ENCODE results near the gene CRYGN.
A peak's percentile ranks its signal among the peaks of the same experiment; 100 is the strongest.

Gene CRYGN

GRCh38 chr7:151389096-151389767 is 50.7 kb downstream of the CRYGN start:
- no peak for DNase-seq

GRCh38 chr7:151388430-151388829 is 51.5 kb downstream of the CRYGN start:
- no peak for DNase-seq

DNA sequence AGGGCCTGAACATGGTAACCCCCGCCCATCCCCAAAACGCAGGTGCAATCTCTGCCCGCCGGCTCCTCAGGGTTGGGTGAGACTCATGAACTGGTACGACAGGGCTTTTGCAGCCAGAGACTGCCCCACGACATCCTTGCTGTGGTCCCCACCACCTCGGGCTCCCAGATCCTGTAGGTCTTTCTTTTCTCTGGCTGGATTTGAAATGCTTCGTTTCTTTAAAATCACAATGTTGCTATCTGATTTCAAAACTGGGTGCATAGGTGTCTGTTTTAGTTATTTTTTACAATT is 52.0 kb downstream of the CRYGN start:
- DNase-seq: no peak

GRCh38 chr7:151387161-151388006 is 52.6 kb downstream of the CRYGN start:
- no peak for DNase-seq

DNA sequence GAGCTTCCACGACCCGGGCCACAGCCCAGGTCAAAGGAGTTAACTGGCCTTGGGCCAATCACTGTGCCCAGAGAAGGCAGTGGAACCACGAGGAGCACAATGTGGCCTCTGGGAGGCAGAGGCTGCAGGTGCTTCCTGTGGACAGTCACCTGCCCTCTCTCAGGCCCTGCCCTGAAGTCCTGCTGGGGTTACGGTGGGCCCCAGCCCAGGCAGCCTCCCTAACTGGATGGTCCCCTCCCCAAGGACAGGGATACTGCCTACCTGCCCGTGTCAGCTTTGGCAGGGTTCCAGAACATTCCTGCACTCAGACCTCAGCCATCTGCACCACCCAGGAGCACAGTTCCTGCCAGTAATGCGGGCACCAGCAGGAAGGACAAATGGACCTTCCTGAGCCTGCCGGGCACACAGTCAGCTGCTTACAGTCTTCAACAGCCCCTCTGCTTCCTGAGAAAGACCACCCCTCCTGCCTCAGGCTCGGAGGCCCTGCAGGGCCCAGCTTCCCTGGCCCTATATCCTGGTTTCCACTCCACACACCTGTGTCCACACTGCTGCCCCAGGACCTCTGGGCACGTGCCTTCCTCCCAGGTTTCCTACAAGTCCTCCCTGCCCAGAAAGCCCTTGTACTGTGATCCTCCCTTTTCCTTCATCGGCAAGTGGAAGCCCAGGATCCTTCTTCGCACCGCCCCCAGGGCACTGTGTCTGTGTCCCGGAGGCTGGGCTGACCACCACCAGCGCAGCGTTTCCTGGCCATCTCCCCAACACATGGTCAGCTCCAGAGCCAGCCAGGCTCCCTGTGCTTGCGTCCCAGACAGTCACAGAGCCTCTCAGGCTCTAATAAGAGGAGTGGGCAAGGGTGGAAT is 53.4 kb downstream of the CRYGN start:
- no peak for DNase-seq

DNA sequence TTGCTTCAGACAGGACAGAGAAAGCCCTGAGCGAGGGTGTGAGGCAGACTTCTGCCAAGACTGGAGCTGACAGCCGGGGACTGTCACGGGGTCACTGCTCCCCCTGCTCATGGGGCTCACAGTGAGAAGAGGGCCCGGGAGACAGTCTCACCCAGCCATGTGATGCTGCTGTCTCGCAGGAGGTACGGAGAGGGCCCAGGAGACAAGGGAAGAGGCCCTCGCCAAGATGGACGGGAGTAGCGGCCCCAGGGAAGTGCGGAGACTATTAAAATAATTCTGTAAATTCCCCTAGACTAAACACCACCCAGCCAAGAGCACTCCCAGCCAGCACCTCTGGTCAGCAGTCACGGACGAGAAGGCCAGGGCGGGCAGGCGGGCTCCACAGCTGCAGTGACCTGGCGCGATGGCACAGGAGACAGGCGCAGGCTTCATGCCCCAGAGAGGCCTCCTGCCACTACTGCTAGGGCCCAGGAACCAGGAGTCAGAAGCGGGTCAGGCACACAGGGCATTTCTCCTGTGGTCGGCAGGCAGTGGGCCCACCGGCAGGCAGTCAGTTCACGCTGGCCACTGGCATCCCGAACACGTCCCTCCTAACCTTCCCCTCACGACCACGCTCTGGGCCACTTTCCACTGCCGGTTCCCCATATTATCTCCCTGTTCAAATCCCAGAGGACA is 54.2 kb downstream of the CRYGN start:
- no peak for DNase-seq

GRCh38 chr7:151384776-151385625 is 54.9 kb downstream of the CRYGN start:
- no peak for DNase-seq

DNA sequence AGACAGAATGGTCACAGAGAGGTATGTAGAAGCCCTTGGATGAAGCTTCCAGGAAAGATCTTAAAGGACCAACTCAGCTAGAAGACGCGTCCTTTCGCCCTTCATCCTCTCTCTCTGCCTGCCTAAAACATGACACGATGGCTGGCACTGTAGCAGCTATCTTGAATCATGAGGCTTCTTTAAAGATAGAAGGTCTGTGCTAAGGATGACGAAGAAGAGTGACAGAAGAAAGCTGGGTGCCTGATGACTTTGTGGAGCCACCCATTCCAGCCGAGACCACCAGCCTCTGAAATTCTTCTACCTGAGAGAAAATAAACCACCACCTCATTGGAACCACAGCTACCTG is 55.6 kb downstream of the CRYGN start:
- DNase-seq: no peak

DNA sequence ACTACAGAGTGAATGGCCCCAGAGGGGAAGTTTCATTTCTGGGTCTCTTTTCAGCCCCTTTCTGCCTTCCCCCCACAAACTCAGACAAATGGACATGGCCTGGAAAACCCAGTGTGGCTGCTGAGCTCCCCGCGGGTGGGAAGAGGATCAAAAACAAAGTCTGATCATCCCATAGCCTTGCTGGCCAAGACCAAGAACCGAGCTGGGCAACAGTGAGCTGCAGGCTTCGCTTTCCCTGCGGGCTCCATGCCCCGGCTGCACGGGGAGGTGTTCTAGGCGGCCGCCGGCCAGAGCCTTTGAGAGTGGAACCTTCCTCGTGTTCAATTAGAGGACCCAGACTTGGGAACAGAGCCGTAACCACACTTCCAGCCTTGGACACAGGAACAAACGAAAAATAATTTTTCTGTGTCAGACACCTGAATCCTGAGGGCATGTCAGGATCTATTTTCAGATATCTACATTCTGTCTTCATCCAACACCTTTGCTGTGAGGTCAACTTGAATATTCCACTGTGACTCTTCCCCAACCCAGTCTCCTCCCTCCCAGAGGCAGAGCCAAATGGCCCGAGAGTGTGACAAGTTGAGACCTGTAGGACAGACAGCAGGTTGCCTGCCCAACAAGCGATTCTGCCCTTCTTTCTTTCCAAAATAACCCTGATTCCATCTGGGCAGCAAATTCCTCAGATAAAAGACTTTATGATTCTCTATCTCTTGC is 56.1 kb downstream of the CRYGN start:
- no peak for DNase-seq

- DNase-seq: no peak
These were observed 57.7 kb downstream of the CRYGN start for GRCh38 chr7:151382079-151382885.

DNA sequence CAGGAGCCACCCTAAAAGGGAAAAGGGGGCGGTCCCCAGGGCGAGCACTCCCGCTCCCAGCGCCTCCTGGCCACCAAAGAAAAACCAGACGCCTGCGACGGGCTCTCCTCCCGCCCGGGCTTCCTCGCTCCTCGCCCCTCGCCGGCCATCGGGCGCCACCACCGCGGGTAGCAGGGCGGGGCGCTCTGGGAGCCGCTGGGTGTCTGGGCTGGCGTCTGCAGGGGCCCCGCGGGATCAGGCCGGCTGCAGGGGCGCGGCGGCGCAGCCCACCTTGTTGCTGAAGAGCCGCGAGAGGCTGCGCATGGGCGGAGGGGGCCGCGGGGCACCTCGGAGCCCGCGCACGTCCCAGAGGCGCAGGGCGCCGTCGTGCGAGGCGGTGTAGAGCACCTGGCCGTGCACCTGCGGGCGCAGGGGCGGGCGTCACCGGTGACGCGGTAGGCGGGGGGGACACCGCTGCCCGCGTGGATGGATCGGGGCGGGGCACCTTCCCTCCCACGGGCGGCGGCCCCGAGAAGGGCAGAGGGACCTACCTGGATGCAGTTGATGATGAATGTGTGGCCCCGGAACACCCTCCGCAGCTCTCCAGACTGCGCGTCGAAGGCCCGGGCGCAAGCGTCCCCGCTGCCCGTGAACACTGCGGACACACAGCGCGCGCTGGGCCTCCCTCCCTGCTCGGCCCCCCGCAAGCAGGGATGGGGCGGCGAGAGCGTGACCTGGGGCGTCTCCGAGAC is 58.4 kb downstream of the CRYGN start:
- peak in 1 of 2 experiments; percentile 32 for DNase-seq

DNA sequence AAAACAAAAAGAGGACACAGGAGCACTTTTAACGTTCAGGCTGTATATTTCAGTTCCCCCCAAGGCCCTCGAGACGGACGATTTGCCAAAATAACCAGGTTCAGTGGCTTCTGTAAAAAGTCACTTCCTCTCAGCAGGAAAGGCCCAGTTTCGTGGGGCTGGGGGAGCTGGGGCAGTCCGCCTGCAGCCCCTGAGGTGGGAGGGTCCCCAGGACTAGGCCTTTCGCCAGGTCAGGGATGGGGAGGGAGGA is 58.9 kb downstream of the CRYGN start:
- peak in 1 of 2 experiments; percentile 32 for DNase-seq

GRCh38 chr7:151380199-151381097 is 59.5 kb downstream of the CRYGN start:
- no peak for DNase-seq

DNA sequence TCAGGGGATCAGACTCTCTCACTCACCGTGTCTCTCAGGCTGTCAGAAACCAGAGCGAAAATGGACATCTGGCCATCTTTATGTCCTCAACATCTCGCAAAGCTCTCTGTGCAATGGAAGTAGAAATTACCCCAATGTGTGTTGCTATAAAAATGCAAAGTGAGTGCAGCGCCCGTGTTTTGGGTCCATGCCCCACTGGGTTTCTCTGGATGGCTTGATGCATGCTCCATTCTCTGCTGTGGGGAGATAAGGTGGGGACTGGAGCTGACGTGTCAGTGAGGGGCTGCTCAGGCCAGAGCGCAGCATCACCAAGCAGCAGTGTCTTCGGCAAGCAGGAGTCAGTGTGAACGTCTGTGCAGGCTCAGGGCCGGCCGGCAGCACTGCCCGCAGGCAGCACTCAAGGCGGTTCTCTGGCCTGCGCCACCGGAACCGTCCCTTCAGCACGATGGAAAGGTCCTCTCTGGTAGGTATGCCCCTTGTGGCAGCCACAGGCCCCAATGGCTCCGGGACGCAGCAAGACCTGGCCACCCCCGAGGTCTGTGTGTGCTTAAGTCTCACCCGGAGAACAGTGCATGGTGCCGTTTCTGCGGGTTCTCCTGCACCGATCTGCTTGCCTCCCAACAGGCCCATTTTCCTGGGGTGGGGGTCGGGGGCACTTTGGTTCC is 60.3 kb downstream of the CRYGN start:
- no peak for DNase-seq

- no peak for DNase-seq
These were observed 60.8 kb downstream of the CRYGN start for GRCh38 chr7:151379193-151379520.
